ENCODE data around the gene SAPCD2.

Gene SAPCD2

GRCh38 chr9:137067860-137068538 is 2.4 kb downstream of the SAPCD2 start:
- Mint-ChIP-seq H3K36me3 (ENCODE audit: low read depth) (no peaks in the 10 kb centered on the region), H3K27me3 (ENCODE audit: low read depth) (peaks cover 22% of the 10 kb centered on the region), H3K4me1 (peaks cover 7% of the 10 kb centered on the region), H3K4me3 (peak overlapping the region; percentile 56 to 68 (median 61)), H3K27ac (peak overlapping the region in 1 of 3 experiments; percentile 31), H3K9me3 (no peaks in the 10 kb centered on the region)
- TF ChIP-seq, protein P1, sequence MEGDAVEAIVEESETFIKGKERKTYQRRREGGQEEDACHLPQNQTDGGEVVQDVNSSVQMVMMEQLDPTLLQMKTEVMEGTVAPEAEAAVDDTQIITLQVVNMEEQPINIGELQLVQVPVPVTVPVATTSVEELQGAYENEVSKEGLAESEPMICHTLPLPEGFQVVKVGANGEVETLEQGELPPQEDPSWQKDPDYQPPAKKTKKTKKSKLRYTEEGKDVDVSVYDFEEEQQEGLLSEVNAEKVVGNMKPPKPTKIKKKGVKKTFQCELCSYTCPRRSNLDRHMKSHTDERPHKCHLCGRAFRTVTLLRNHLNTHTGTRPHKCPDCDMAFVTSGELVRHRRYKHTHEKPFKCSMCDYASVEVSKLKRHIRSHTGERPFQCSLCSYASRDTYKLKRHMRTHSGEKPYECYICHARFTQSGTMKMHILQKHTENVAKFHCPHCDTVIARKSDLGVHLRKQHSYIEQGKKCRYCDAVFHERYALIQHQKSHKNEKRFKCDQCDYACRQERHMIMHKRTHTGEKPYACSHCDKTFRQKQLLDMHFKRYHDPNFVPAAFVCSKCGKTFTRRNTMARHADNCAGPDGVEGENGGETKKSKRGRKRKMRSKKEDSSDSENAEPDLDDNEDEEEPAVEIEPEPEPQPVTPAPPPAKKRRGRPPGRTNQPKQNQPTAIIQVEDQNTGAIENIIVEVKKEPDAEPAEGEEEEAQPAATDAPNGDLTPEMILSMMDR (IDR thresholded peaks at IDR 0.05; ENCODE audit: unreplicated experiment in 3 of 3): peak; percentile 69 to 72 (median 72)

DNA sequence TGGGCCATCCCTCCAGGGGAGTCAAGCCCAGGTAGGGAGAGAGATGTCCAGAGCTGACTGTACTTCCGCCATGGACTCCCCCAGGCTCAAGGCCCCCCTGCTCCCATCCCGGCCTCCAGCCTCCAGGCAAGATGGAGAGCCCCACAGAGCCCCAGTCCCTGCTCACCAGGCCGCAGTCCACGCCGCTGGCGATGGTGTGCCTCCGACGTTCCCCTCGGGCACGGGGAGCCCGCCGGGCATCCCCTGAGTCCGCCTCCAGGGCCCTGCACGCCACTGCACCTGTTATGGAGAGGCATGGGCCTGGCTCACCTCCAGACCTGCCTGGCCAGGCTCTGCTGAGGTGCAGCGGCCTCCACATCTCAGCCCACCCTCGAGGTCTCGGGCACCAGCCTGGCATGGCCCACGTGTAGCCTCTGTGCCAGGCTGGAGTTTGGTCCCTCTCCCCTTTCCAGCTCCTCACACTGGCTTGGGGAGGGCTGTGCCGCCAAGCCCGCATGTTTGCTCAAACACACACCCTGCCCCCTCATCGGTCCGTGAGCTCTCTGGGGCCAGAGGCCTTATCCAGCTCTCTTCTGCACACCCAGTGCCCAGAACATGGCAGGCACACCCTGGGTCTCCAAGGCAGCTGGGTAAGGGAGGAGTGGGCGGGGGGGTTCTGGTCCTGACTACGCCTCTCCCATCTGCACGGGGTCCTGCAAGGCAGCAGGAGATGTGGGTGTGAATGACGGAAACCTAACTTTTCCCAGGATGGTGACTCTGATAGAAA is 4.1 kb downstream of the SAPCD2 start:
- H3K36me3 Mint-ChIP-seq (ENCODE audit: low read depth): no peaks in the 10 kb centered on the region
- H3K27me3 Mint-ChIP-seq (ENCODE audit: low read depth): peaks cover 20% of the 10 kb centered on the region
- no peak overlapping the region for H3K27ac Mint-ChIP-seq
- peaks cover 6% of the 10 kb centered on the region for H3K4me1 Mint-ChIP-seq
- H3K4me3 Mint-ChIP-seq: no peak overlapping the region
- no peaks in the 10 kb centered on the region for H3K9me3 Mint-ChIP-seq
- TF ChIP-seq, protein P1 (IDR thresholded peaks at IDR 0.05; ENCODE audit: unreplicated experiment in 3 of 3): no peak

DNA sequence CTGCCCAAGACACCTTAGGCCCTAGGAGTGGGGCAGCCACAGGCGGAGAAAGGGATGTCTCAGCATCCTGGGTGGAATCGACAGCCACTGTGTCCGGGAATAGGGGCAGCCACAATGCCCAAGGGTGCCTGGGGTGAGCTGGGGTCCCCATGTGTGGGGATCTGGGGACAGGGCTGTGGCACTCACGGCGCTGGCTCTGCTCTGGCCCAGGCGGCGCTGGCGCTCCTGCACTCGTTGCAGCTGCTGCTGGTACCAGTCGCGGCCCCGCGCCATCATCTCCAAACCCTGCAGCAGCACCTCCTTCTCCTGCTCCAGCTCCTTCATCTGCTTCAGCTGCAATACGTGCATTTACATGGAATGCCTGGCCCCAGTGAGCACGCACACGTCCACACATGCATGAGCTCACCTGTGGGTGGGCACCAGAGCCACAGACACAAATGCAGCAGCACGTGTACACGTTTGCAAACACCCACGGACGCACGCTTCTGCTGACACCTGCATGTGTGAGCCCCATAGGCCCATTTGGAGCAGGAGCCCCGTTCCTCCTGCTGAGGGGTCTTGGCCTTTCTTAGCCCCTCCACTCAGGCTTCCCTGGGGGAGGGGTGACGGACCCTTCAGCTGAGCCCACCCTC is 4.9 kb downstream of the SAPCD2 start:
- TF ChIP-seq, protein P1 (IDR thresholded peaks at IDR 0.05; ENCODE audit: unreplicated experiment in 3 of 3): no peak
- Mint-ChIP-seq H3K27ac (no peak overlapping the region), H3K9me3 (no peaks in the 10 kb centered on the region), H3K4me1 (no peaks in the 10 kb centered on the region), H3K4me3 (no peak overlapping the region), H3K36me3 (ENCODE audit: low read depth) (no peaks in the 10 kb centered on the region), H3K27me3 (ENCODE audit: low read depth) (peaks cover 20% of the 10 kb centered on the region)

DNA sequence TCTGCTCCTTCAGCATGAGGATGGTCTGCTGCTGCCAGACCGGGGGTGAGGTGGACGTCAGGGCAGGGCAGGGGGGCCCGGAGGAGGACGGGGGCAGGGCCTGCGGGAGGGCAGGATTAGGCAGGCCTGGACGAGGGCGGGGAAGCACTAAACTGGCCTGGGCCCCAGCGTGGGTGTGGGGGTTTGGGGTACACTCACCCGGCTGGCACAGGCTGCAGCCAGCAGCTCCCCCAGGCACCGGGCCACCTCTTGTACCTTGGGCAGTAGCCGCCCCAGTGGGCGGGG is 5.5 kb downstream of the SAPCD2 start:
- Mint-ChIP-seq H3K27me3 (ENCODE audit: low read depth) (peaks cover 20% of the 10 kb centered on the region), H3K9me3 (no peaks in the 10 kb centered on the region), H3K36me3 (ENCODE audit: low read depth) (no peaks in the 10 kb centered on the region), H3K27ac (no peak overlapping the region), H3K4me1 (no peaks in the 10 kb centered on the region), H3K4me3 (no peak overlapping the region)
- TF ChIP-seq, protein P1 (IDR thresholded peaks at IDR 0.05; ENCODE audit: unreplicated experiment in 3 of 3): no peak

- H3K27ac Mint-ChIP-seq: no peak overlapping the region
- no peaks in the 10 kb centered on the region for H3K4me1 Mint-ChIP-seq
- no peaks in the 10 kb centered on the region for H3K9me3 Mint-ChIP-seq
- H3K36me3 Mint-ChIP-seq (ENCODE audit: low read depth): no peaks in the 10 kb centered on the region
- peaks cover 20% of the 10 kb centered on the region for H3K27me3 Mint-ChIP-seq (ENCODE audit: low read depth)
- H3K4me3 Mint-ChIP-seq: no peak overlapping the region
- TF ChIP-seq, protein P1 (IDR thresholded peaks at IDR 0.05; ENCODE audit: unreplicated experiment in 3 of 3): peak; percentile 93 to 96 (median 94)
Measured at GRCh38 chr9:137064027-137064879, 6.1 kb downstream of the SAPCD2 start.
